ENCODE results near the gene P2RY8. TPM values are rescaled to one million over a fixed set of nuclear protein-coding genes. Genes with fewer than 3 reads are reported as not detected.

P2RY8 gene
- total RNA-seq, 1 experiment from 2014 or later, result 0.44 TPM

GRCh38 chrX:1423215-1423614, 113.8 kb downstream of the P2RY8 start:
- H3K9ac ChIP-seq (ENCODE audit: low read length), result no peak overlapping the region
- BruUV-seq (replicated peaks), result no TSS peak
- ChIA-PET POLR2A (no interaction called here), CTCF (no interaction called here), RAD21 (ENCODE audit: low non-redundant PET in 1 of 2, low total read pairs in 2 of 2, uncharacterized antibody in 2 of 2, unreplicated experiment in 2 of 2) (no interaction called here)
- TF ChIP-seq REST (IDR thresholded peaks at IDR 0.05; ENCODE audit: low read depth) (no peak), RAD21 (IDR thresholded peaks at IDR 0.05; ENCODE audit: low read depth) (no peak), CTCF (IDR thresholded peaks at IDR 0.05 in 2 of 3, conservative IDR thresholded peaks at IDR 0.05 in 1 of 3; ENCODE audit: borderline replicate concordance in 1 of 3, insufficient read depth in 1 of 3, low read depth in 2 of 3, low read length in 2 of 3) (no peak), YY1 (IDR thresholded peaks at IDR 0.05; ENCODE audit: extremely low read depth, insufficient replicate concordance, low read depth, low read length) (no peak), CEBPB (IDR thresholded peaks at IDR 0.05; ENCODE audit: low read depth) (no peak), ELF1 (IDR thresholded peaks at IDR 0.05; ENCODE audit: borderline replicate concordance, low read depth) (no peak), FOSL1 (IDR thresholded peaks at IDR 0.05; ENCODE audit: low read depth) (no peak), POLR2AphosphoS5 (IDR thresholded peaks at IDR 0.05; ENCODE audit: low read depth, low read length) (no peak), SIN3A (IDR thresholded peaks at IDR 0.05; ENCODE audit: low read depth) (no peak)
- intact Hi-C loops (cut with micrococcal nuclease), result no loop called here
- no peak overlapping the region for H3K4me2 ChIP-seq (ENCODE audit: low read length)
- no peak for ATAC-seq
- no peak for DNase-seq (ENCODE audit: low read depth, low spot score)
- H3K79me2 ChIP-seq (ENCODE audit: insufficient read depth, low read length), result no peaks in the 10 kb centered on the region
- no peak overlapping the region for H2AFZ ChIP-seq (ENCODE audit: low read depth, low read length, poor library complexity, severe bottlenecking)
- H3K9me2 ChIP-seq (ENCODE audit: insufficient read depth), result no peaks in the 10 kb centered on the region
- no peaks in the 10 kb centered on the region for H3K4me1 ChIP-seq (ENCODE audit: control insufficient read depth in 1 of 2, insufficient read depth in 2 of 2, low read length in 2 of 2)
- no peaks in the 10 kb centered on the region for H3K27me3 ChIP-seq (ENCODE audit: insufficient read depth, low read length)
- peaks cover 2 to 36% of the 10 kb centered on the region in 2 experiments; a peak in 3 of 4 replicates for H3K36me3 ChIP-seq (ENCODE audit: control insufficient read depth in 1 of 2, insufficient read depth in 2 of 2, low read length in 2 of 2)
- no peak overlapping the region for H3K27ac ChIP-seq (ENCODE audit: low read depth, low read length)
- H4K20me1 ChIP-seq (ENCODE audit: insufficient read depth), result no peaks in the 10 kb centered on the region
- peaks cover 0 to 5% of the 10 kb centered on the region in 2 experiments; a peak in 1 of 4 replicates for H3K9me3 ChIP-seq (ENCODE audit: control insufficient read depth in 1 of 2, insufficient read depth in 1 of 2, low read depth in 1 of 2, low read length in 2 of 2)
- H3K4me3 ChIP-seq (replicated peaks in 1 of 2; ENCODE audit: low read depth in 1 of 2, low read length in 2 of 2), result no peak overlapping the region

Measured in HCT116 (cell line).